HL-60/S4 (cell line): Measurements from ENCODE around the gene F2RL3.

Source experiments
- in situ Hi-C: fragments of 300-500 bp; cut with MboI; formaldehyde crosslinking; loops from 2 replicates; pipeline ENCODE4 v1.14.3; 2022; ENCODE audit warnings: low sequenced_read_pairs

The F2RL3 gene

GRCh38 chr19:16892868-16893685, 4.3 kb downstream of the F2RL3 start:
- in situ Hi-C loops: no loop called here

GRCh38 chr19:16893686-16893989, 4.8 kb downstream of the F2RL3 start:
- in situ Hi-C loops: no loop called here

- in situ Hi-C loops: no loop called here
Measured at GRCh38 chr19:16894080-16894479, 5.3 kb downstream of the F2RL3 start.

- in situ Hi-C loops: no loop called here
Measured at GRCh38 chr19:16895467-16896145, 6.8 kb downstream of the F2RL3 start.

- in situ Hi-C loops: no loop called here
Measured at GRCh38 chr19:16896146-16897028, 7.6 kb downstream of the F2RL3 start.

- in situ Hi-C loops: no loop called here
Measured at GRCh38 chr19:16897029-16897855, 8.4 kb downstream of the F2RL3 start.

GRCh38 chr19:16897856-16898161, 9.0 kb downstream of the F2RL3 start:
- in situ Hi-C loops: no loop called here

GRCh38 chr19:16898361-16899015, 9.7 kb downstream of the F2RL3 start:
- in situ Hi-C loops: no loop called here

GRCh38 chr19:16899566-16900075, 10.8 kb downstream of the F2RL3 start:
- in situ Hi-C loops: no loop called here

GRCh38 chr19:16901491-16902175, 12.8 kb downstream of the F2RL3 start:
- in situ Hi-C loops: no loop called here

GRCh38 chr19:16902545-16902944, 13.7 kb downstream of the F2RL3 start:
- in situ Hi-C loops: no loop called here

GRCh38 chr19:16903347-16903746, 14.5 kb downstream of the F2RL3 start:
- in situ Hi-C loops: no loop called here

GRCh38 chr19:16904599-16904998, 15.8 kb downstream of the F2RL3 start:
- in situ Hi-C loops: no loop called here

- in situ Hi-C loops: no loop called here
Measured at GRCh38 chr19:16908759-16909158, 20.0 kb downstream of the F2RL3 start.

- in situ Hi-C loops: no loop called here
Measured at GRCh38 chr19:16911046-16911445, 22.2 kb downstream of the F2RL3 start.

- in situ Hi-C loops: no loop called here
Measured at GRCh38 chr19:16912780-16913179, 24.0 kb downstream of the F2RL3 start.

GRCh38 chr19:16914421-16914820, 25.6 kb downstream of the F2RL3 start:
- in situ Hi-C loops: no loop called here

GRCh38 chr19:16915135-16915534, 26.3 kb downstream of the F2RL3 start:
- in situ Hi-C loops: no loop called here

GRCh38 chr19:16915734-16916133, 26.9 kb downstream of the F2RL3 start:
- in situ Hi-C loops: no loop called here

GRCh38 chr19:16917401-16917800, 28.6 kb downstream of the F2RL3 start:
- in situ Hi-C loops: no loop called here
